ENCODE measurements around the gene C2CD4C.
A peak's percentile ranks its signal among the peaks of the same experiment; 100 is the strongest.
"Not testable (repeated sequence)": the region's sequence is repeated elsewhere in the genome, so short reads cannot be mapped to it uniquely, and the experiment has no call there.

The C2CD4C gene

GRCh38 chr19:398719-399118 is 10.2 kb downstream of the C2CD4C start:
- no peak for DNase-seq (ENCODE audit: low read depth in 2 of 2)

GRCh38 chr19:397941-398706 is 10.8 kb downstream of the C2CD4C start:
- no peak for DNase-seq (ENCODE audit: low read depth in 2 of 2)

- DNase-seq (ENCODE audit: low read depth in 2 of 2), result no peak
These were observed 11.6 kb downstream of the C2CD4C start for GRCh38 chr19:397321-397720.

DNA sequence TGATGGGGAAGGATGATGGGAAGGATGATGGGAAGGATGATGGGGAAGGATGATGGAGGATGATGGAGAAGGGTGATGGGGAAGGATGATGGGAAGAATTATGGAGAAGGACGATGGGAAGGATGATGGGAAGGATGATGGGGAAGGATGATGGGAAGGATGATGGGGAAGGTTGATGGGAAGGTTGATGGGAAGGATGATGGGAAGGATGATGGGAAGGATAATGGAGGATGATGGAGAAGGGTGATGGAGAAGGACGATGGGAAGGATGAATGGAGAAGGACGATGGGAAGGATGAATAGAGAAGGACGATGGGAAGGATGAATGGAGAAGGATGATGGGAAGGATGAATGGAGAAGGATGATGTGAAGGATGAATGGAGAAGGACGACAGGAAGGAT is 13.5 kb downstream of the C2CD4C start:
- no peak for DNase-seq (ENCODE audit: low read depth in 2 of 2)

DNA sequence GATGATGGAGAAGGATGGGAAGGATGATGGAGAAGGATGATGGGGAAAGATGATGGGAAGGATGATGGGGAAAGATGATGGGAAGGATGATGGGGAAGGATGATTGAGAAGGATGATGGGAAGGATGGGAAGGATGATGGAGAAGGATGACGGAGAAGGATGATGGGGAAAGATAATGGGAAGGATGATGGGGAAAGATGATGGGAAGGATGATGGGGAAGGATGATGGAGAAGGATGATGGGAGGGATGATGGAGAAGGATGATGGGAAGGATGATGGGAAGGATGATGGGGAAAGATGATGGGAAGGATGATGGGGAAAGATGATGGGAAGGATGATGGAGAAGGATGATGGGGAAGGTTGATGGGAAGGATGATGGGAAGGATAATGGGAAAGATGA is 14.1 kb downstream of the C2CD4C start:
- DNase-seq (ENCODE audit: low read depth in 2 of 2), result not testable (repeated sequence)

DNA sequence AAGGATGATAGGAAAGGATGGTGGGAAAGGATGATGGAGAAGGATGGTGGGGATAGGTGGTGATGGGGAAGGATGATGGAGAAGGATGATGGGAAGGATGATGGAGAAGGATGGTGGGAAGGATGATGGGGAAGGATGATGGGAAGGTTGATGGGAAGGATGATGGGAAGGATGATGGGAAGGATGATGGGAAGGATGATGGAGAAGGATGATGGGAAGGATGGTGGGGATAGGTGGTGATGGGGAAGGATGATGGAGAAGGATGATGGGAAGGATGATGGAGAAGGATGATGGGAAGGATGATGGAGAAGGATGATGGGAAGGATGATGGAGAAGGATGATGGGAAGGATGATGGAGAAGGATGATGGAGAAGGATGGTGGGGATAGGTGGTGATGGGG is 15.4 kb downstream of the C2CD4C start:
- not testable (repeated sequence) for DNase-seq (ENCODE audit: low read depth in 2 of 2)

GRCh38 chr19:392375-392970 is 16.5 kb downstream of the C2CD4C start:
- DNase-seq (ENCODE audit: low read depth in 2 of 2), result no peak

- no peak for DNase-seq (ENCODE audit: low read depth in 2 of 2)
These were observed 17.1 kb downstream of the C2CD4C start for GRCh38 chr19:391726-392374.

GRCh38 chr19:391207-391557 is 17.8 kb downstream of the C2CD4C start:
- DNase-seq (ENCODE audit: low read depth in 2 of 2), result no peak

DNA sequence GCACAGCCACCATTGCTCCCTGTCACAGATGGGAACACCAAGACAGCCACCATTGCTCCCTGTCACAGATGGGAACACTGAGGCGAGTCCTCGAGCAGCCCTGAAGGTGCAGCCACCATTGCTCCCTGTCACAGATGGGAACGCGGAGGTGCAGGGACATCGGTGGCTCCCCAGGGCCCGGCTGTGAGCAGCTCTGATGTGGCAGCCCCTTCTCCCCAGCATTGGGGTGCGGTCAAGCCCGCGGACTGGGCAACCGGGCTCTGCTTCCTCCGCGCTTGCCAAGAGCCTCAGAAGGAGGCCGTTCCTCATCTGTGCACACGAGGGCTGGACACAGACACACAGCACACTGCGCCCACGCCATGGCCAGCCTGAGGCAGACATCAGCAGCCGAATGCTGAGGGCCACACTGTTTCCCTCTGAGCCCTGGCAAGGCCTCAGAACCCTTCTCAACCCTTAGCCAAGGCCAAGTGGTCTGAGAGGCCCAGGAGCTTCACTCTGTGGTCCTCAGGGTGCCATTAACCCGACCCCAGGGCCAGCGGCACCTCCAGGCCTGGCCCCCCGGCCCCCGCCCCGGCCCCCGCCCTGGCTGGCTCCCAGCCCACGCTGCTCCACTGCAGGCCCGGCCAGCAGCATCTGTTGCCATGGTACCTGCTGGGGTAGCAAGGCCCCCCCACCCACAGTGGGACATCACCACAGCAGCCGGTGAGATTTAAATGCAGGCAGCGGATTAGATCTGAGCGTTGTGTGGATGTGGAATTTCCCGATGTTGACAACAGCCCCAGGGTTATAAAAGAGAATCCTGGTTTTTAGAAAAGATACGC is 18.4 kb downstream of the C2CD4C start:
- DNase-seq (ENCODE audit: low read depth in 2 of 2), result no peak

- DNase-seq (ENCODE audit: low read depth in 2 of 2), result no peak
These were observed 19.0 kb downstream of the C2CD4C start for GRCh38 chr19:389935-390289.

DNA sequence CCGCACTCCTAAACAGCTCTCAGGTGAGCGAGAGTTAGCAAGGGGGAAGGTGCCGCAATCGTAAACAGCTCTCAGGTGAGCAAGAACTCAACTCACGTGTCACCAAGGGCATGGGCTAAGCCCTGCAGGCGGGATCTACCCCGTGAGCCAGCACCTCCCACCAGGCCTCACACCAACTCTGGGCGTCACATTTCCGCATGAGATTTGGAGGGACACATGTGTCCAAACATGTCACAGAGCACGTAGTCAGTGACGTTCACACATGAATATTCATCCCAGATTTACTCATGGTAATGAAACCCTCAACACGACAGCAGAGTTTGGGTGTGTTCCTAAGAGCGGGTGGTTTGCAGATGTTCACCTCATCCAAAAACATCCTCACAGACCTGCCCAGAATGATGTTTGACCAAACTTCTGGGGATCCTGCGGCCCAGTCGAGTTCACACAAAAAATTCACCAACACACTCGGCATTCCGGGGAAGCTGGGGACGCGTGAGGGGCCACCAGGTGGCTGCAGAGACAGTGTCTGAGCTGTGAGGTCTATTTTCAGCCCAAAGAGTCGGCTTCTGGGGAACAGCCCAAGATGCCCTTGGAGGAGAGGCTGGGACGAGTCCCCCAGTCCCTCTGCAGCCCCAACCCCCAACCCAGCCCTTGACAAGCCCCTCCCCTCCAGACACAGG is 19.6 kb downstream of the C2CD4C start:
- no peak for DNase-seq (ENCODE audit: low read depth in 2 of 2)

DNA sequence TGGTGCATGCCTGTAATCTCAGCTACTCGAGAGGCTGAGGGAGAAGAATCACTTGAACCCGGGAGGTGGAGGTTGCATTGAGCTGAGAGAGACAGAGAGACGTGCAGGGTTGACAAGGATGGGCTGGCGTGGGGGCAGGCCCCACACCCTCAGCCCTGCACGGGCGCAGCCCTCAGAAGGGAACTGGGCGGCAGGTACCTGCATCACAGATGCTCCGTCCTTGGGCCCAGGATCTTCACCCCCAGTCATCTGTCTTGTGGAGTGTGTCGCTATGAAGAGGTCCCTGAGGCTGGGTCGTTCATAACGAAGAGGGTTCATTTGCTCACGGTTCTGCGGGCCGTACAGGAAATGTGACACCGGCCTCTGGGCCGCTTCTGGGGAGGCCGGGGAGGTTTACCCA is 20.3 kb downstream of the C2CD4C start:
- DNase-seq (ENCODE audit: low read depth in 2 of 2), result no peak

DNA sequence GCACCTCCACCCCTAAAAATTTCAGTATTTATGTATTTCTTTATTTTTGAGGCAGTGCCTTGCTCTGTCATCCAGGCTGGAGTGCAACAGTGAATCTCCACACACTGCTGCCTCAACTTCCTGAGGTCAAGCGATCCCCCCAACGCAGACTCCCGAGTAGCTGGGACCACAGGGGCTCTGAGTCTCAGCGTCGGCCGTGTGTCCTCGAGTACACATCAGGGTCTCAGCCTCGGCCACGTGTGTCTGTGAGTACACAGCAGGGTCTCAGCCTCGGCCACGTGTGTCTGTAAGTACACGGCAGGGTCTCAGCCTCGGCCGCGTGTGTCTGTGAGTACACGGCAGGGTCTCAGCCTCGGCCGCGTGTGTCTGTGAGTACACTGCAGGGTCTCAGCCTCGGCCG is 21.2 kb downstream of the C2CD4C start:
- DNase-seq (ENCODE audit: low read depth in 2 of 2), result no peak

DNA sequence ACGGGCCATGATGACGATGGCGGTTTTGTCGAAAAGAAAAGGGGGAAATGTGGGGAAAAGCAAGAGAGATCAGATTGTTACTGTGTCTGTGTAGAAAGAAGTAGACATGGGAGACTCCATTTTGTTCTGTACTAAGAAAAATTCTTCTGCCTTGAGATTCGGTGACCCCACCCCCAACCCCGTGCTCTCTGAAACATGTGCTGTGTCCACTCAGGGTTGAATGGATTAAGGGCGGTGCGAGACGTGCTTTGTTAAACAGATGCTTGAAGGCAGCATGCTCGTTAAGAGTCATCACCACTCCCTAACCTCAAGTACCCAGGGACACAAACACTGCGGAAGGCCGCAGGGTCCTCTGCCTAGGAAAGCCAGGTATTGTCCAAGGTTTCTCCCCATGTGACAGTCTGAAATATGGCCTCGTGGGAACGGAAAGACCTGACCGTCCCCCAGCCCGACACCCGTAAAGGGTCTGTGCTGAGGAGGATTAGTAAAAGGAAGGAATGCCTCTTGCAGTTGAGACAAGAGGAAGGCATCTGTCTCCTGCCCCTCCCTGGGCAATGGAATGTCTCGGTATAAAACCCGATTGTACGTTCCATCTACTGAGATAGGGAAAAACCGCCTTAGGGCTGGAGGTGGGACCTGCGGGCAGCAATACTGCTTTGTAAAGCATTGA is 22.2 kb downstream of the C2CD4C start:
- DNase-seq (ENCODE audit: low read depth in 2 of 2), result not testable (repeated sequence)

- DNase-seq (ENCODE audit: low read depth in 2 of 2), result not testable (repeated sequence)
These were observed 22.8 kb downstream of the C2CD4C start for GRCh38 chr19:386189-386588.

DNA sequence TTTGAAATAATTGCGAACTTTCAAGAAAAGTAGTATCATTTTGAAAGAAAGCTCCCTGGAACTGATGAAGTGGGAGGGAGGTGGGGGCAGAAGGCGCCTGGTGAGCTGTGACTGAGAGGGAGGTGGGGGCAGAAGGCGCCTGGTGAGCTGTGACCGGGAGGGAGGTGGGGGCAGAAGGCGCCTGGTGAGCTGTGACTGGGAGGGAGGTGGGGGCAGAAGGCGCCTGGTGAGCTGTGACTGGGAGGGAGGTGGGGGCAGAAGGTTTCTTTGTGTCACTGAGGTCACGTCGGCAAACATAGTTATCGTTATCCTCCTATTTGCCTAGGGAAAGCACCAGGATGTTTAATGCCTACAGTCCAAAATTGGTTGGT is 24.2 kb downstream of the C2CD4C start:
- DNase-seq (ENCODE audit: low read depth in 2 of 2), result no peak

- DNase-seq (ENCODE audit: low read depth in 2 of 2), result no peak
These were observed 24.8 kb downstream of the C2CD4C start for GRCh38 chr19:383922-384798.

DNA sequence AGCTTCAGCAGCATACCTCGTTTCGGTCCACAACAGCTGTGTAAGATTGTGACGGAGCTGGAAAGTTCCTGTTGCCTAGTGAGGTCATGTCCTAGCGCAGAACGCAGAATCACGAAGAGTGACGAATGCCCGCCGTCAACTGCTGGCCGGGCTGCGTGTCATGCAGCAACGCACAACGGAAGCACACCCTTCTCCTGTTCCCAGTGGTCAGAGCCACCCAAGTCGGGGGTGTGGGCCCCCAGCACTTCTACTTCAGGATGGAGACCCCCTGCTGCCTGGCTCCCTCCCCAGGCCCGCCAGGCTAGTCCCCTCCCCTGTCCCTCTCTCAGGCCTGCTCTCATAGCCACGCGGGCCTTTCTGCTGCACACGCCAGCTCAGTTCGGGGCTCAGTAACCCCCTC is 25.9 kb downstream of the C2CD4C start:
- no peak for DNase-seq (ENCODE audit: low read depth in 2 of 2)

GRCh38 chr19:382578-382977 is 26.4 kb downstream of the C2CD4C start:
- DNase-seq (ENCODE audit: low read depth in 2 of 2), result peak in 1 of 2 donors; percentile 43

All from stimulated activated CD8-positive, alpha-beta memory T cell treated with anti-CD3 and anti-CD28 coated beads, Interleukin-15, amount 100 ng/mL, for 4 hours (primary cell).